ENCODE results near the gene ANAPC13.

The ANAPC13 gene

DNA sequence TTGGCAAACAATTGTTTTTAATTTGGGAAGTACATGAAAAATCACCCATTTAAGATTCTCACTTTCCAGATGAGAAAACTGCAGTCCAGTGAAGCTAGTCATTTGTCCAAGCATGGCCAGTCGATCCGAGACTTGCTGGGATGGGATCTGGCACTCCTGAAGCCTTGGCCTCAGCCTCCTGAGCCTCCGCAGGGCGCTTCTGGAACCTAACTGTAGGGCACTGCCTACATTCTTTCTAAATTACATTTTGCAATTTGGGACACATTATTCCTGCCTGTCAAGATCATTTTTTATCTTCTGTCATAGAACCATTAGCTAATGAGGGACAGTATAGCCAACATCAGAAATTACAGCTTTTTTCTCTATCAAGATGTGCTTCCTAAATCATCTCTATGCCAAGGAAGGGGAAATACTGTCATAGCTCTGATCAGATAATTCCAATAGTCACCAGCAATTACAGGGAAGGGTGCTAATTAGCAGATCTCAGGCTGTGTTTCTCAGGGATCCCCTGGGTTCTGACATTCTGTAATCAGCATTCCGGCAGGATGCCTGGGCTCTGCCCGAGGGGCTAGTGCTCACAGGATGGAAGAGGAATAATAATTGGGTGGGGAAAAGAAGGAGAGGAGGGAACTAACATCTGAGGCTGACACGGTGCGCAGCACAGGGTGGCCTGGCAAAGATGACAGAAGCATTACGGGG is 28.3 kb downstream of the ANAPC13 start:
- Histone ChIP-seq H3K36me3 (ENCODE audit: control insufficient read depth in 2 of 2, insufficient read depth in 2 of 2, low read length in 2 of 2) (no peaks in the 10 kb centered on the region), H3K4me3 (ENCODE audit: low read length in 2 of 2) (no peak overlapping the region), H3K9ac (ENCODE audit: low read length in 2 of 2) (no peak overlapping the region), H3K27ac (ENCODE audit: low read length) (no peak overlapping the region), H3K27me3 (ENCODE audit: control insufficient read depth in 1 of 2, insufficient read depth in 2 of 2, low read length in 2 of 2) (peaks cover 0 to 2% of the 10 kb centered on the region in 2 donors), H3K4me1 (ENCODE audit: control insufficient read depth, insufficient read depth, low read length) (no peaks in the 10 kb centered on the region), H3K9me3 (ENCODE audit: control insufficient read depth in 2 of 2, low read length in 2 of 2) (no peaks in the 10 kb centered on the region)

GRCh38 chr3:134453631-134454030 is 32.2 kb downstream of the ANAPC13 start:
- H3K27ac ChIP-seq (ENCODE audit: low read length), result no peak overlapping the region
- H3K27me3 ChIP-seq (ENCODE audit: control insufficient read depth in 1 of 2, insufficient read depth in 2 of 2, low read length in 2 of 2), result peaks cover 0 to 2% of the 10 kb centered on the region in 2 donors
- H3K4me3 ChIP-seq (ENCODE audit: low read length in 2 of 2), result no peak overlapping the region
- no peak overlapping the region for H3K9ac ChIP-seq (ENCODE audit: low read length in 2 of 2)
- no peaks in the 10 kb centered on the region for H3K36me3 ChIP-seq (ENCODE audit: control insufficient read depth in 2 of 2, insufficient read depth in 2 of 2, low read length in 2 of 2)
- no peaks in the 10 kb centered on the region for H3K4me1 ChIP-seq (ENCODE audit: control insufficient read depth, insufficient read depth, low read length)
- H3K9me3 ChIP-seq (ENCODE audit: control insufficient read depth in 2 of 2, low read length in 2 of 2), result no peaks in the 10 kb centered on the region

GRCh38 chr3:134449951-134450350 is 35.8 kb downstream of the ANAPC13 start:
- H3K9ac ChIP-seq (ENCODE audit: low read length in 2 of 2), result no peak overlapping the region
- H3K9me3 ChIP-seq (ENCODE audit: control insufficient read depth in 2 of 2, low read length in 2 of 2), result peaks cover 0 to 2% of the 10 kb centered on the region in 2 donors
- no peak overlapping the region for H3K27ac ChIP-seq (ENCODE audit: low read length)
- H3K27me3 ChIP-seq (ENCODE audit: control insufficient read depth in 1 of 2, insufficient read depth in 2 of 2, low read length in 2 of 2), result no peaks in the 10 kb centered on the region
- H3K36me3 ChIP-seq (ENCODE audit: control insufficient read depth in 2 of 2, insufficient read depth in 2 of 2, low read length in 2 of 2), result no peaks in the 10 kb centered on the region
- H3K4me1 ChIP-seq (ENCODE audit: control insufficient read depth, insufficient read depth, low read length), result peaks cover 3% of the 10 kb centered on the region
- H3K4me3 ChIP-seq (ENCODE audit: low read length in 2 of 2), result no peak overlapping the region

GRCh38 chr3:134449277-134449676 is 36.5 kb downstream of the ANAPC13 start:
- H3K27ac ChIP-seq (ENCODE audit: low read length), result no peak overlapping the region
- no peaks in the 10 kb centered on the region for H3K36me3 ChIP-seq (ENCODE audit: control insufficient read depth in 2 of 2, insufficient read depth in 2 of 2, low read length in 2 of 2)
- H3K9me3 ChIP-seq (ENCODE audit: control insufficient read depth in 2 of 2, low read length in 2 of 2), result peaks cover 0 to 2% of the 10 kb centered on the region in 2 donors
- H3K9ac ChIP-seq (ENCODE audit: low read length in 2 of 2), result no peak overlapping the region
- no peaks in the 10 kb centered on the region for H3K27me3 ChIP-seq (ENCODE audit: control insufficient read depth in 1 of 2, insufficient read depth in 2 of 2, low read length in 2 of 2)
- peaks cover 3% of the 10 kb centered on the region for H3K4me1 ChIP-seq (ENCODE audit: control insufficient read depth, insufficient read depth, low read length)
- H3K4me3 ChIP-seq (ENCODE audit: low read length in 2 of 2), result no peak overlapping the region

DNA sequence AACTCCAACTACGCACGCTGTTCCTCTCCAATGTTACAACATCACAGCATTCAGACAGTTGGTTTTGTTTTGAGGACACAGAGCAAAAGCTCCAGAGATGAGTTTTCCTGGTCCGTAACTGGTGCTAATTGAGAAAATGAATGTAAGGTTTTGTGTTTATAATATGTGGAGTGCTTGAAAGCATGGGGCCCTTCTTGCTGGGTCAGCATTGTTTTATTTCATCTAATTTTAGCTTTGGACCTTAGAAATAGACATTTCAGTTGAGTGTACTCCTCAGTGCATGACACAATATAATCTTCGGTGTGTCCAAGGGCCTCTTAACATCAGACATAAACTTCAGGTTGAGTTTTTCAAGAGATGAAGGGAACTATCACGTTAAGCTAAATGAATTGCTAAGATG is 37.1 kb downstream of the ANAPC13 start:
- H3K27me3 ChIP-seq (ENCODE audit: control insufficient read depth in 1 of 2, insufficient read depth in 2 of 2, low read length in 2 of 2), result no peaks in the 10 kb centered on the region

DNA sequence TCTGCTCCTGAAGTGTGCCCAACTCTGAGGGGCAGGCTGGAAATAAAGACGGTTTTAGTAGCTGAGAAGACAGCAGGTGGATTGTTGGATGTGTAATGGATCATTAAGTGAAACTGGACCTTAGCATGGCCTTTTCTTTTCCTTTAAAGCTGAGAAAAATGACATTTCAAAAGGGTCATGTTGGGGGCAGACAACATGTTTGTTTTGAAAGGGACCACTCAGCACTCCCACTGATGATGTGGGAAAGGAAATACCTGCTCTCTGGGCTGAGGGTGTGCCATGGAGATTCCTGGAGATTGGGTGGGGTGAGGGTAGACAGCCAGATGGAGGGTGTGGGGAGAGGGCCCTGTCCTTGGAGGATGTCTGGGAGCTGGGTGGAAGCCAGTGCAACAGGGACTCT is 38.4 kb downstream of the ANAPC13 start:
- Histone ChIP-seq H3K4me3 (ENCODE audit: low read length in 2 of 2) (no peak overlapping the region), H3K9me3 (ENCODE audit: control insufficient read depth in 2 of 2, low read length in 2 of 2) (peaks cover 0 to 2% of the 10 kb centered on the region in 2 donors), H3K27ac (ENCODE audit: low read length) (no peak overlapping the region), H3K4me1 (ENCODE audit: control insufficient read depth, insufficient read depth, low read length) (peaks cover 3% of the 10 kb centered on the region), H3K9ac (ENCODE audit: low read length in 2 of 2) (no peak overlapping the region), H3K36me3 (ENCODE audit: control insufficient read depth in 2 of 2, insufficient read depth in 2 of 2, low read length in 2 of 2) (no peaks in the 10 kb centered on the region), H3K27me3 (ENCODE audit: control insufficient read depth in 1 of 2, insufficient read depth in 2 of 2, low read length in 2 of 2) (no peaks in the 10 kb centered on the region)

More for the DNA sequence above, 37.1 kb downstream of the ANAPC13 start:
- no peaks in the 10 kb centered on the region for H3K36me3 ChIP-seq (ENCODE audit: control insufficient read depth in 2 of 2, insufficient read depth in 2 of 2, low read length in 2 of 2)
- H3K4me1 ChIP-seq (ENCODE audit: control insufficient read depth, insufficient read depth, low read length), result peaks cover 3% of the 10 kb centered on the region
- H3K9me3 ChIP-seq (ENCODE audit: control insufficient read depth in 2 of 2, low read length in 2 of 2), result peaks cover 0 to 2% of the 10 kb centered on the region in 2 donors
- H3K9ac ChIP-seq (ENCODE audit: low read length in 2 of 2), result no peak overlapping the region
- no peak overlapping the region for H3K27ac ChIP-seq (ENCODE audit: low read length)
- H3K4me3 ChIP-seq (ENCODE audit: low read length in 2 of 2), result no peak overlapping the region

DNA sequence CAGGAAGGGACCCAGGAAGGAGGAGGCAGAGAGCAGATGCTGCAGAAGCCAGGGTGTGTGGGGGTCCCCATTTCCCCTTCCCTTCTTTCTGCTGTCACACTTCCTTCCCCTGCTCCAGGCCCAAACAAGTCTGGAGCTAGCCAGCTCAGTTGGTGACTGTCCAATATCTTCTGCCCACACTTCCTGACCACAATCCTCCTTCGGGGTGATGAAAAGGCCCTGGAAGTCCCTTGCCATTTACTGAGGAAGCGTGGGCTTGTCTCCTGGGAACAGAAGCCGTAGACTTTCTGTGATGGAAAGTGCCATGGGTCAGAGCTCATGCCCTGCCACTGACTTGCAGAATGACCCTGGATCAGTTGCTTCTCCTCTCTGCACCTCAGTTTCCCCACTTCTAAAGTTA is 39.0 kb downstream of the ANAPC13 start:
- Histone ChIP-seq H3K27ac (ENCODE audit: low read length) (no peak overlapping the region), H3K27me3 (ENCODE audit: control insufficient read depth in 1 of 2, insufficient read depth in 2 of 2, low read length in 2 of 2) (no peaks in the 10 kb centered on the region), H3K36me3 (ENCODE audit: control insufficient read depth in 2 of 2, insufficient read depth in 2 of 2, low read length in 2 of 2) (no peaks in the 10 kb centered on the region), H3K4me1 (ENCODE audit: control insufficient read depth, insufficient read depth, low read length) (peaks cover 3% of the 10 kb centered on the region), H3K9me3 (ENCODE audit: control insufficient read depth in 2 of 2, low read length in 2 of 2) (peaks cover 0 to 2% of the 10 kb centered on the region in 2 donors), H3K9ac (ENCODE audit: low read length in 2 of 2) (no peak overlapping the region), H3K4me3 (ENCODE audit: low read length in 2 of 2) (no peak overlapping the region)

DNA sequence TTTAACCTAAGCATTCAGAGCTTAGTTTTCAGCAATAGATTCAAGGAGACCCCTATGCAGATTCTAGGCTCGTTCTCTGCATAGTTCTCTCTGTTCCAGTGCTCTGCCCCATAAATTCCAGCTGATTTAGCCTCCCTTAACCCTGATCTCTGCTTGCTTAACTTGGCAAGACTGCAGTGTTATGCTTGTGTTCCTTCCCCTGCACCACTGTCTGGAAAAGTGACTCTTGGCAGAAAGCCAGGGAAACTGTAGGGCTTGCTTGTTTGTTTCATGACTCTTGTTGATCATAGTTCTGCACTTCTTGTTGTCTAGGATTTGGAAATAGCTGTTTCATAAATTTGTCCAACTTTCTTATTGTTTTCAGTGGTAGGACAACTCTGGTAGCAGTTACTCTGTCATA is 40.1 kb downstream of the ANAPC13 start:
- H3K27me3 ChIP-seq (ENCODE audit: control insufficient read depth in 1 of 2, insufficient read depth in 2 of 2, low read length in 2 of 2), result no peaks in the 10 kb centered on the region
- H3K9me3 ChIP-seq (ENCODE audit: control insufficient read depth in 2 of 2, low read length in 2 of 2), result peaks cover 0 to 2% of the 10 kb centered on the region in 2 donors
- H3K4me3 ChIP-seq (ENCODE audit: low read length in 2 of 2), result no peak overlapping the region
- H3K27ac ChIP-seq (ENCODE audit: low read length), result no peak overlapping the region
- peaks cover 3% of the 10 kb centered on the region for H3K4me1 ChIP-seq (ENCODE audit: control insufficient read depth, insufficient read depth, low read length)
- H3K9ac ChIP-seq (ENCODE audit: low read length in 2 of 2), result no peak overlapping the region
- H3K36me3 ChIP-seq (ENCODE audit: control insufficient read depth in 2 of 2, insufficient read depth in 2 of 2, low read length in 2 of 2), result no peaks in the 10 kb centered on the region

DNA sequence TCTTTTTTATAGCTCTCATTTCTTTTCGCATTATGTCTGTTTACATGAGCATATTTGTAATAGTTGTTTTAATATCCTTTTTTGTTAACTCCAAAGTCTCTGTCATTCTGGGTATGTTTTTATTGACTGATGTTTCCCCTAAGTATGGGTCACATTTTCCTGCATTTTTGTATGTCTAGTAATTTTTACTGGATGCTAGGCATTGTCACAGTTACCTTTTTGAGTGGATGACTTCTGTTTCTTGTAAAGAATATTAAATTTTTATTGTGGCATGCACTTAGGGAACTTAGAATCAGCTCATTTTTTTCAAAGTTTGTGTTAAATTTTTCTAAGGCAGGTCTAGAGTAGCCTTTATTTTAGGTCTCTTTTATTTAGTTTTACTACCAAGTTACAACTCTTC is 40.7 kb downstream of the ANAPC13 start:
- Histone ChIP-seq H3K36me3 (ENCODE audit: control insufficient read depth in 2 of 2, insufficient read depth in 2 of 2, low read length in 2 of 2) (no peaks in the 10 kb centered on the region), H3K4me3 (ENCODE audit: low read length in 2 of 2) (no peak overlapping the region), H3K9me3 (ENCODE audit: control insufficient read depth in 2 of 2, low read length in 2 of 2) (peaks cover 0 to 2% of the 10 kb centered on the region in 2 donors), H3K4me1 (ENCODE audit: control insufficient read depth, insufficient read depth, low read length) (peaks cover 3% of the 10 kb centered on the region), H3K27ac (ENCODE audit: low read length) (no peak overlapping the region), H3K9ac (ENCODE audit: low read length in 2 of 2) (no peak overlapping the region), H3K27me3 (ENCODE audit: control insufficient read depth in 1 of 2, insufficient read depth in 2 of 2, low read length in 2 of 2) (no peaks in the 10 kb centered on the region)

- peaks cover 3% of the 10 kb centered on the region for H3K4me1 ChIP-seq (ENCODE audit: control insufficient read depth, insufficient read depth, low read length)
- no peak overlapping the region for H3K27ac ChIP-seq (ENCODE audit: low read length)
- H3K36me3 ChIP-seq (ENCODE audit: control insufficient read depth in 2 of 2, insufficient read depth in 2 of 2, low read length in 2 of 2), result no peaks in the 10 kb centered on the region
Measured at GRCh38 chr3:134441821-134442220, 44.0 kb downstream of the ANAPC13 start.

GRCh38 chr3:134441321-134441720 is 44.5 kb downstream of the ANAPC13 start:
- H3K36me3 ChIP-seq (ENCODE audit: control insufficient read depth in 2 of 2, insufficient read depth in 2 of 2, low read length in 2 of 2), result no peaks in the 10 kb centered on the region
- H3K9me3 ChIP-seq (ENCODE audit: control insufficient read depth in 2 of 2, low read length in 2 of 2), result peaks cover 0 to 2% of the 10 kb centered on the region in 2 donors

More at GRCh38 chr3:134441821-134442220, 44.0 kb downstream of the ANAPC13 start:
- Histone ChIP-seq H3K9me3 (ENCODE audit: control insufficient read depth in 2 of 2, low read length in 2 of 2) (peaks cover 0 to 2% of the 10 kb centered on the region in 2 donors), H3K4me3 (ENCODE audit: low read length in 2 of 2) (no peak overlapping the region), H3K27me3 (ENCODE audit: control insufficient read depth in 1 of 2, insufficient read depth in 2 of 2, low read length in 2 of 2) (no peaks in the 10 kb centered on the region), H3K9ac (ENCODE audit: low read length in 2 of 2) (no peak overlapping the region)

More at GRCh38 chr3:134441321-134441720, 44.5 kb downstream of the ANAPC13 start:
- H3K4me1 ChIP-seq (ENCODE audit: control insufficient read depth, insufficient read depth, low read length), result no peaks in the 10 kb centered on the region
- no peak overlapping the region for H3K9ac ChIP-seq (ENCODE audit: low read length in 2 of 2)
- no peak overlapping the region for H3K27ac ChIP-seq (ENCODE audit: low read length)
- no peak overlapping the region for H3K4me3 ChIP-seq (ENCODE audit: low read length in 2 of 2)
- H3K27me3 ChIP-seq (ENCODE audit: control insufficient read depth in 1 of 2, insufficient read depth in 2 of 2, low read length in 2 of 2), result no peaks in the 10 kb centered on the region

Measured in stomach smooth muscle (tissue), 2 donors.